Fibroblast of villous mesenchyme (primary cell): ENCODE data around the gene HADH. TPM values are rescaled to one million over a fixed set of nuclear protein-coding genes. Genes with fewer than 3 reads are reported as not detected.

Experiments
- DNase-seq: peaks from one replicate; pipeline ENCODE4 v3.0.0-alpha.2; 2010; ENCODE audit warnings: low read depth
- H3K4me3 ChIP-seq: 2 replicates; pipeline ENCODE4 v1.5.1; 2011; ENCODE audit warnings: low read depth, mild to moderate bottlenecking, low read length
- total RNA-seq: library from RNA; depleted of rRNA; stranded (reverse); fragments of >200 nt; gene quantifications from 2 replicates; pipeline ENCODE4 v1.2.3, GENCODE V29; 2012
- TF ChIP-seq, protein P1 (sequence below): IDR thresholded peaks from 2 replicates; pipeline ENCODE4 v1.5.1; 2012; ENCODE audit warnings: low read depth, mild to moderate bottlenecking, low read length; ENCODE audit not compliant: insufficient read depth

HADH gene
- total RNA-seq, 1 donor: 11.2 TPM

GRCh38 chr4:108072300-108072699, 82.6 kb downstream of the HADH start:
- H3K4me3 ChIP-seq: no peak overlapping the region
- TF ChIP-seq, protein P1, sequence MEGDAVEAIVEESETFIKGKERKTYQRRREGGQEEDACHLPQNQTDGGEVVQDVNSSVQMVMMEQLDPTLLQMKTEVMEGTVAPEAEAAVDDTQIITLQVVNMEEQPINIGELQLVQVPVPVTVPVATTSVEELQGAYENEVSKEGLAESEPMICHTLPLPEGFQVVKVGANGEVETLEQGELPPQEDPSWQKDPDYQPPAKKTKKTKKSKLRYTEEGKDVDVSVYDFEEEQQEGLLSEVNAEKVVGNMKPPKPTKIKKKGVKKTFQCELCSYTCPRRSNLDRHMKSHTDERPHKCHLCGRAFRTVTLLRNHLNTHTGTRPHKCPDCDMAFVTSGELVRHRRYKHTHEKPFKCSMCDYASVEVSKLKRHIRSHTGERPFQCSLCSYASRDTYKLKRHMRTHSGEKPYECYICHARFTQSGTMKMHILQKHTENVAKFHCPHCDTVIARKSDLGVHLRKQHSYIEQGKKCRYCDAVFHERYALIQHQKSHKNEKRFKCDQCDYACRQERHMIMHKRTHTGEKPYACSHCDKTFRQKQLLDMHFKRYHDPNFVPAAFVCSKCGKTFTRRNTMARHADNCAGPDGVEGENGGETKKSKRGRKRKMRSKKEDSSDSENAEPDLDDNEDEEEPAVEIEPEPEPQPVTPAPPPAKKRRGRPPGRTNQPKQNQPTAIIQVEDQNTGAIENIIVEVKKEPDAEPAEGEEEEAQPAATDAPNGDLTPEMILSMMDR: no peak
- DNase-seq: no peak

DNA sequence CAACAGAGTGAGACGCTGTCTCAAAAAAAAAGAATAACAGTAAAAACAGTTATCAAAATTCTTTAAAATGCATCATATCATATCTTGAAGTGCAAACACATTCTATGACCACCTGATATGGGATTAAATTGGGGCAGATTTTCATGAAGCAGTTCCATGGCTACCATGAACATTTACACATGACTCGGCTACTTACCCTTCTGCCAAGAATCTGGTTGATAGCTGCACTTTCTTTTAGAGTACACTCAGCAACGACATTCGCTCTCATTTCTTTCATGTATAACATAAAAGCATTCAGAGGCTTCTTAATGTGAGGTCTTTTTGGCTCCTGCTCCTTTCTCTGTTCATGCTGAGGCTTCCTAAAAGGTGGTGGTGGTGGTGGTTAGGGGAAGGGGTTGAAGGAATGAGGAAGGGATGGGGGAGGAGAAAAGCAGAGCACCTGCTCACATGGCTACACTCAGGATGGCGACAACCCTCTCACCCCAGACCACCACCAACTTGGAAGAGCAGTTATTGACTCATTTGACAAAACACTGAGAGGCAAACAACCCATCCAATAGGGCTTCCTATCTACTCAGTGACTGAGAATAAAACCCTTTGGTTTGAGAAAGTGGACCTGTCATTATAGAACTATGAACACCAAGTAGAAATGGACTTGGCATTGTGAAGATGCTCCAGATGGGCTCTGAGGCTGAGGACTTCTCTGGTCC, 88.5 kb downstream of the HADH start:
- H3K4me3 ChIP-seq: no peak overlapping the region
- DNase-seq: no peak
- TF ChIP-seq, protein P1: no peak

- TF ChIP-seq, protein P1: no peak
- no peak for DNase-seq
- H3K4me3 ChIP-seq: no peak overlapping the region
Observed at GRCh38 chr4:108080747-108081146, 91.1 kb downstream of the HADH start.

- H3K4me3 ChIP-seq: no peak overlapping the region
- TF ChIP-seq, protein P1: no peak
- no peak for DNase-seq
Observed at GRCh38 chr4:108081256-108081655, 91.6 kb downstream of the HADH start.

Other genes starting within 250 kb of the HADH start
- 135 and 186 TPM in 2 replicates for gene SGMS2, start 165.0 kb upstream of the HADH start, total RNA-seq
- 10.3 and 19.0 TPM in 2 replicates for gene CYP2U1, start 58.3 kb upstream of the HADH start, total RNA-seq
- gene LEF1, start 179.0 kb downstream of the HADH start, total RNA-seq: under 0.01 and 1.6 TPM in 2 replicates